ENCODE data around the gene DAP.

- TF ChIP-seq EZH2 (IDR thresholded peaks at IDR 0.05; ENCODE audit: insufficient read depth, poor library complexity, severe bottlenecking) (no peak), EZH2phosphoT487 (IDR thresholded peaks at IDR 0.05; ENCODE audit: insufficient read depth, low read depth) (no peak)
Measured at GRCh38 chr5:10649666-10650380, 111.2 kb downstream of the DAP start.

Data from GM23248 (cell line).